GM18502 (cell line): ENCODE results near the gene JARID2.
A peak's percentile ranks its signal among the peaks of the same experiment; 100 is the strongest.

Experiments used
- ATAC-seq: cut with Tn5 transposase; IDR thresholded peaks from one replicate; pipeline ENCODE4 v1.9.1; 2021; ENCODE audit warnings: mild to moderate bottlenecking; ENCODE audit not compliant: unreplicated experiment, poor library complexity

JARID2 gene

GRCh38 chr6:15348528-15348927, 102.7 kb downstream of the JARID2 start:
- ATAC-seq, result no peak

- no peak for ATAC-seq
These were observed 103.5 kb downstream of the JARID2 start for GRCh38 chr6:15349379-15349778.

GRCh38 chr6:15350386-15351083, 104.7 kb downstream of the JARID2 start:
- ATAC-seq, result no peak

GRCh38 chr6:15351631-15352030, 105.8 kb downstream of the JARID2 start:
- ATAC-seq, result no peak

- no peak for ATAC-seq
These were observed 106.4 kb downstream of the JARID2 start for GRCh38 chr6:15352220-15352619.

- no peak for ATAC-seq
These were observed 107.0 kb downstream of the JARID2 start for GRCh38 chr6:15352845-15353244.

- ATAC-seq, result no peak
These were observed 109.8 kb downstream of the JARID2 start for GRCh38 chr6:15355683-15356099.

- ATAC-seq, result no peak
These were observed 110.3 kb downstream of the JARID2 start for GRCh38 chr6:15356179-15356578.

GRCh38 chr6:15356937-15357336, 111.1 kb downstream of the JARID2 start:
- ATAC-seq, result no peak

GRCh38 chr6:15357782-15358181, 111.9 kb downstream of the JARID2 start:
- no peak for ATAC-seq

GRCh38 chr6:15358579-15359327, 112.9 kb downstream of the JARID2 start:
- ATAC-seq, result peak; percentile 46

GRCh38 chr6:15359335-15359862, 113.5 kb downstream of the JARID2 start:
- ATAC-seq, result peak; percentile 66

- no peak for ATAC-seq
These were observed 114.4 kb downstream of the JARID2 start for GRCh38 chr6:15360300-15360699.

GRCh38 chr6:15361197-15361596, 115.3 kb downstream of the JARID2 start:
- no peak for ATAC-seq

- no peak for ATAC-seq
These were observed 116.6 kb downstream of the JARID2 start for GRCh38 chr6:15362274-15363160.

- ATAC-seq, result no peak
These were observed 117.3 kb downstream of the JARID2 start for GRCh38 chr6:15363164-15363522.

- no peak for ATAC-seq
These were observed 117.9 kb downstream of the JARID2 start for GRCh38 chr6:15363523-15364400.

- no peak for ATAC-seq
These were observed 118.7 kb downstream of the JARID2 start for GRCh38 chr6:15364401-15365037.

- ATAC-seq, result no peak
These were observed 119.4 kb downstream of the JARID2 start for GRCh38 chr6:15365273-15365687.
